ENCODE data around the gene RNF213. TPM values are rescaled to one million over a fixed set of nuclear protein-coding genes. Genes with fewer than 3 reads are reported as not detected.

Gene RNF213
- polyA plus RNA-seq, 1 donor (not counting 4 experiments of a cell fraction or from before 2014, with no cell fraction given), result 24.4 TPM

- dilution Hi-C loops (cut with MboI; ENCODE audit: extremely low pct_ligation_motif_present, low sequenced_read_pairs), result no loop called here
- Histone ChIP-seq H3K9me3 (ENCODE audit: control insufficient read depth, low read depth, low read length) (no peaks in the 10 kb centered on the region), H3K9ac (ENCODE audit: control insufficient read depth, extremely low read depth, insufficient read depth, low read length) (peak overlapping the region; percentile 94), H3K4me1 (ENCODE audit: control insufficient read depth, extremely low read depth, insufficient read depth, low read length) (peaks cover 25% of the 10 kb centered on the region), H2AFZ (ENCODE audit: control insufficient read depth, low read length) (no peak overlapping the region), H3K9me1 (ENCODE audit: control insufficient read depth, extremely low read depth, insufficient read depth, low read length) (no peaks in the 10 kb centered on the region), H3K79me2 (ENCODE audit: control insufficient read depth, insufficient read depth, low read length) (peaks cover 14% of the 10 kb centered on the region), H3K4me3 (ENCODE audit: control insufficient read depth in 2 of 3, extremely low read depth in 1 of 3, insufficient read depth in 2 of 3, low read depth in 1 of 3, low read length in 3 of 3) (peak overlapping the region; percentile 83 to 93 (median 91)), H3K27me3 (ENCODE audit: control insufficient read depth, extremely low read depth, insufficient read depth, low read length) (no peaks in the 10 kb centered on the region), H3K27ac (ENCODE audit: control insufficient read depth, insufficient read depth, low read length) (peak overlapping the region; percentile 89), H3K36me3 (ENCODE audit: control insufficient read depth in 2 of 2, extremely low read depth in 1 of 2, insufficient read depth in 2 of 2, low read length in 2 of 2) (peaks cover 8 to 11% of the 10 kb centered on the region in 2 experiments), H4K20me1 (ENCODE audit: control insufficient read depth, extremely low read depth, insufficient read depth, low read length) (no peaks in the 10 kb centered on the region), H3K4me2 (ENCODE audit: control insufficient read depth, extremely low read depth, insufficient read depth, low read depth, low read length) (peak overlapping the region; percentile 85)
- FAIRE-seq (no peak), DNase-seq (ENCODE audit: low read depth, low spot score) (no peak)
- TF ChIP-seq CTCF (optimal IDR thresholded peaks at IDR 0.05 in 1 of 3, IDR thresholded peaks at IDR 0.05 in 1 of 3, conservative IDR thresholded peaks at IDR 0.05 in 1 of 3; ENCODE audit: extremely low read depth in 1 of 3, insufficient read depth in 2 of 3, low read length in 3 of 3) (no peak), EZH2 (IDR thresholded peaks at IDR 0.05; ENCODE audit: low read length) (no peak)
Measured at GRCh38 chr17:80262291-80262690, 1.6 kb downstream of the RNF213 start.

GRCh38 chr17:80262775-80263244 lies 2.2 kb downstream of the RNF213 start:
- TF ChIP-seq CTCF (optimal IDR thresholded peaks at IDR 0.05 in 1 of 3, IDR thresholded peaks at IDR 0.05 in 1 of 3, conservative IDR thresholded peaks at IDR 0.05 in 1 of 3; ENCODE audit: extremely low read depth in 1 of 3, insufficient read depth in 2 of 3, low read length in 3 of 3) (no peak), EZH2 (IDR thresholded peaks at IDR 0.05; ENCODE audit: low read length) (no peak)
- FAIRE-seq (no peak), DNase-seq (ENCODE audit: low read depth, low spot score) (no peak)
- H4K20me1 ChIP-seq (ENCODE audit: control insufficient read depth, extremely low read depth, insufficient read depth, low read length), result no peaks in the 10 kb centered on the region
- H3K27me3 ChIP-seq (ENCODE audit: control insufficient read depth, extremely low read depth, insufficient read depth, low read length), result no peaks in the 10 kb centered on the region
- no peaks in the 10 kb centered on the region for H3K9me1 ChIP-seq (ENCODE audit: control insufficient read depth, extremely low read depth, insufficient read depth, low read length)
- H3K4me1 ChIP-seq (ENCODE audit: control insufficient read depth, extremely low read depth, insufficient read depth, low read length), result peaks cover 20% of the 10 kb centered on the region
- peaks cover 9 to 14% of the 10 kb centered on the region in 2 experiments for H3K36me3 ChIP-seq (ENCODE audit: control insufficient read depth in 2 of 2, extremely low read depth in 1 of 2, insufficient read depth in 2 of 2, low read length in 2 of 2)
- H3K4me2 ChIP-seq (ENCODE audit: control insufficient read depth, extremely low read depth, insufficient read depth, low read depth, low read length), result peak overlapping the region; percentile 85
- peak overlapping the region in 1 of 3 experiments; percentile 5 for H3K4me3 ChIP-seq (ENCODE audit: control insufficient read depth in 2 of 3, extremely low read depth in 1 of 3, insufficient read depth in 2 of 3, low read depth in 1 of 3, low read length in 3 of 3)
- no peak overlapping the region for H2AFZ ChIP-seq (ENCODE audit: control insufficient read depth, low read length)
- no peaks in the 10 kb centered on the region for H3K9me3 ChIP-seq (ENCODE audit: control insufficient read depth, low read depth, low read length)
- peak overlapping the region; percentile 43 for H3K27ac ChIP-seq (ENCODE audit: control insufficient read depth, insufficient read depth, low read length)
- dilution Hi-C loops (cut with MboI; ENCODE audit: extremely low pct_ligation_motif_present, low sequenced_read_pairs), result no loop called here
- peaks cover 14% of the 10 kb centered on the region for H3K79me2 ChIP-seq (ENCODE audit: control insufficient read depth, insufficient read depth, low read length)
- peak overlapping the region; percentile 22 for H3K9ac ChIP-seq (ENCODE audit: control insufficient read depth, extremely low read depth, insufficient read depth, low read length)

All from keratinocyte (primary cell).